Renal pelvis (tissue), 4 donors: ENCODE results near the gene EGFL7. TPM values are rescaled to one million over a fixed set of nuclear protein-coding genes. Genes with fewer than 3 reads are reported as not detected.
A peak's percentile ranks its signal among the peaks of the same experiment; 100 is the strongest.
"Not testable (repeated sequence)": the region's sequence is repeated elsewhere in the genome, so short reads cannot be mapped to it uniquely, and the experiment has no call there.

Source experiments
- DNase-seq: peaks from one replicate; pipeline ENCODE4 v3.0.0-alpha.2; 2013
- polyA plus RNA-seq, 3 donors: library from polyadenylated mRNA; unstranded; fragments of 120-200 nt; gene quantifications; one replicate each; pipeline ENCODE4 v1.2.1, GENCODE V29; 2013; ENCODE audit not compliant: insufficient read length in 3 of 3

The EGFL7 gene
- polyA plus RNA-seq, 3 donors: 60.9 to 86.3 (median 86.0) TPM

DNA sequence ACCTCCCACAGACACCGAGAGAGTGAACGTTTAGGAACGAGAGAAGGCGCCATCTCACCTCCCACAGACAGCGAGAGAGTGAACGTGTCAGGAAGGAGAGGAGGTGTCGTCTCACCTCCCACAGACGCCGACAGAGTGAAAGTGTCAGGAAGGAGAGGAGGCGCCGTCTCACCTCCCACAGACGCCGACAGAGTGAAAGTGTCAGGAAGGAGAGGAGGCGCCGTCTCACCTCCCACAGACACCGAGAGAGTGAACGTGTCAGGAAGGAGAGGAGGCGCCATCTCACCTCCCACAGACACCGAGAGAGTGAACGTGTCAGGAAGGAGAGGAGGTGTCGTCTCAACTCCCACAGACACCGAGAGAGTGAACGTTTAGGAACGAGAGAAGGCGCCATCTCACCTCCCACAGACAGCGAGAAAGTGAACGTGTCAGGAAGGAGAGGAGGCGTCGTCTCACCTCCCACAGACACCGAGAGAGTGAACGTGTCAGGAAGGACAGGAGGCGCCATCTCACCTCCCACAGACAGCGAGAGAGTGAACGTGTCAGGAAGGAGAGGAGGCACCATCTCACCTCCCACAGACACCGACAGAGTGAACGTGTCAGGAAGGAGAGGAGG lies 30.1 kb upstream of the EGFL7 start:
- not testable (repeated sequence) for DNase-seq

DNA sequence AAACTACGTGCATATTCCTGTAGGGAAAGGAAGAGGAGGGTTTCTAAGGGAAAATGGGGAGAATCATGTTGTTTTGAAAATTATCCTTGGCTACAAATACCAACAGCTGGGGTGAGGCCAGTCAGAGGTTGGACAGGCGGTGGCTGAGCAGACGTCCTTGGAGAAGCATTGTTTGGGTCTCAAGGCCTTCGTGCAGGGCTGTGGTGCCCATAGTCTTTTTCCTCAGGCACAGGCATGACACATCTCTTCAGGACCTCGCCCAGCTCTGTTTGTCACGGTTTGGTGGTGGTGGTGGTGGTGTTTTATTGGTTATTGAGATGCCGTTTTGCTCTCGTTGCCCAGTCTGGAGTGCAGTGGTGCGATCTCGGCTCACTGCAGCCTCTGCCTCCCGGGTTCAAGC lies 27.8 kb upstream of the EGFL7 start:
- no peak for DNase-seq

DNA sequence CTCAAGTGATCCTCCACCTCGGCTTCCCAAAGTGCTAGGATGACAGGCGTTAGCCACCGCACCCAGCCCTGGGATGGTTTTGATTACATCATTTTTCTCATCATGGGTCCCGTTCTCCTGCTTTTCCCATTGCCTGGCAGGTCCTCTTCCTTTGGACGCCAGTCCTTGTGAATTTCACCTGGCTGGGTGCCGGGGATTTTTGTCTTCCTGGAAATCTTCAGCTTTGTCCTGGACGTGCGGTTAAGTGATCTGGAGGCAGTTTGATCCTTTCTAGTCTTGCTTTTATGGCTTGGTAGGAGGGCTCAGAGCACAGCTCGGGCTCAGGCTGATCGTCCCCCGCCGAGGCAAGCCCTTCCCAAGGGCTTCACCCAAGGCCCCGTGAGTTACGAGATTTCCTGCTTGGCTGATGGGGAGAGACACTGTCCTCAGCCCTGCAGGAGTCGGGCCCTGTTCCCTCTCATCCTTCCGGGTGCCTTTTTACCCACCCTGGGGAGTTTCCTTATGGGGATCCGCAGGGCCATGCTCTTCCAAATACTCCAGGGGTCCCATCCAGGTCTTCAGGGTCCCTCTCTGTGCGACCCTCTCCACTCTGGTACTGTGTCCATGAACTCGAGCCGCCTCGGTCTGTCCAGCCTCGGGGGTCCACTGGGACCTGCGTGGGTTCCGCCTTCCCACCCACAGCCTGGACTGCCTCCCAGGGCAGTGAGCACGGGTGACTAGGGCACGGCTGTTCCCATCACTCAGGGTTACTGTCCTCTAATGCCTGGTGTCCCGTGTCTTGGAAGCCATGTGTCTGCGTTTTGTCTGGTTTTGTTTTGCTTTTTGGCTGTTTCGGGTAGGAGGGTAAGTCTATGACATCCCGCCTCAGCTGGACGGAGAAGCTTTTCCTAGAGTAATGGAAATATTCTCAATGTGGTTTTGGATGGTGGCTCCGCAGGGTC lies 22.3 kb upstream of the EGFL7 start:
- DNase-seq: no peak

DNA sequence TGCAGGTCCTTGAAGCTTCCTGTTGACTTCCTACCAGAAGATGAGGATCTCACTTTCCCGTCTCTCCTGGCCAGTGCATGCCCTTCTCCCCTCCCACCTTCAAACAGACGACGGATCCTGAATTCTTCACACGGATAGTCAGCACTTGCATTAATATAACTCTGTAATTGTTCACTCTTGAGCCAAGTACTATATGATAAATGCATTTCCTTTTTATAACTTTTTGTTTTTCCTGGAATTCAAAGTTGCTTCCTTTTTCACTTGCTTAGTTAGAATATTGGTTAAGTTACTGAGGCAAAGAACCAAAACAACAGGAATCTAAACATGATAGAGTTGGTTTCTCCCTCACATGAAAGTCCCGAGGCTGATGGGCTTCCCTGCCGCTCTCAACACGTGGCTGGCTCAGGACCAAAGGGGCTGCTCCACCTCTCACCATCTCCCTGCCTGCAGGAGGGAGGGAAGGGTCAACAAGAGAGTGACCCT lies 20.2 kb upstream of the EGFL7 start:
- DNase-seq: no peak

DNA sequence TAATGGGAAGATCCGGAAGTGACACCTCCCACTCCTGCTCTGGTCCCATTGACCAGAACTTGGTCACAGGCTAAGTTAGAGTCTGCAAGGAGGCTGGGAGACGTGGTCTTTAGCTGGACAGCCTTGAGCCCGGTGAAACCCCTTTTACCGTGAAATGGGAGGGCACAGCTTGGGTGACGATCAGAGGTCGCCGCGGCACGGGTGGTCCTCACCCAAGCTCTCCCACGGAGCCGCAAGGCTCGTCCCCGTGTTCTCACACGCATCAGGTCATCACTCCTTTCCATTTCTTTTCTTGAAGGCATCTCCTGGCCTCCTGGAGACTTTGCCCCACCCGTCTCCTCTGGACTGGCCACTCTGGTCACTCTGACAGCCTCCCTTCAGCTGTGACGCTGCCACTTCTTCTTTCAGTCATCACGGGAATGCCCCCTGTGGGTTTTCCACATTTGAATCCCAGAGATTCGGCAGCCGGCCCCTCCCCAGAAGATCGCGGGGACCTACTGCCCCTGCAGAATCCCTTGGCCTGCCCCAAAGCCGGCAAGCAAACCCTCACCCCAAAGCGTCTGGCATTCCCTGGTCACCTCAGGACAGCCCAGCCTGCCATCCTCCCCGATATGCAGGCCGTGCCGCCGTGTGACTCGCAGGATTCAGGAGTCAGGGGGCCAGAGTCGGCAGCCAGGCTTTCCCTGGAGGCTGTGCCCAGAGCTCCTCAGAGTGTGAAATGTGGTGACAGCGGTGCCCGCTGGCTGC lies 18.9 kb upstream of the EGFL7 start:
- DNase-seq: no peak

DNA sequence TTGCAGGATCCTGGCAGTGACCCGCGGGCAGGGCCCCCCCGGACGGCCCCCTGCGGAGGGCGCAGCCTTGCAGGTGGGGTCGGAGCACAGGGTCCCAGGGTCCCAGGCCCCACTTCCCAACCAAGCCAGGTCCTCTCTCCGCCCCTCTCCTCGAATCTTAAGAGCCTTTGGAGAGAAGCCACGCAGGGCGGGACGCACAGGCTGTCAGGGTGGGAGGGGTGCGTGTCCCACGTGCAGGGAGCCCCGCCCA lies 18.4 kb upstream of the EGFL7 start:
- no peak for DNase-seq

DNA sequence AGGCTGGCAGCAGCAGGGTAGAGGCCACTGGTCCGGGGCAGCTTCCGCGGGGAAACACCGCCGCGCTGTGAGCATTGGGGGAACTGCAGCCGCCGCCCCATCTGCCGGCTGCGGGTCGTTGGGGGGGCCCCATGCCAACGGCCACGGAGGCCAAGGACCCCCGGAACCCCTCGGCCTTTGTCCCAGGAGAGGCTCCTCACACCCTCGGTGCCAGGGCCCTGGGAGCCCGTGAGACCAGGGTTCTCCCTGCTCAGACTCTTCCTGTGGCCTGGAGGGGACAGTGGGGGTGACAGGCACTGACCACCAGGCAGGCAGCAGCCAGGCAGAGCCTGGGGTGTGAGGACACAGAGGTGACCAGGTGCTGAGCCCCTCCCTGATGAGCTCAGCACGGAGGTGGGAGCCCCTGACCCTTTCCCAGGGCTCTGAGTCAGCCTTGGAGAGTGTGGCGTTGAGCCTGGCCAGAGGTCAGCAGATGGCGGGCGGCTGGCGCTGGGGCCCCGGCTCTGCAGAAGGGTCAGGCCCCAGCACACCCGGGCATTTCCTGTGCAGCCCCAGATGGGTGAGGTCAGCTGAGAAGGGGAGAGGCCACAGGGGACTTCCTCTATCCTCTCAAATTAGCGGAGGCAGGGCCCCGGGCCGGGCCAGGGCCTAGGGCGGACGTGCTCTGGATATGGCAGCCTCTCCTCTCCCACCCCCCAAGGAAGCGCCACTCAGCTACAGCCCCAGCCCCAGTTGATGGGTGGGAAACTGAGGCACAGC lies 17.9 kb upstream of the EGFL7 start:
- no peak for DNase-seq

DNA sequence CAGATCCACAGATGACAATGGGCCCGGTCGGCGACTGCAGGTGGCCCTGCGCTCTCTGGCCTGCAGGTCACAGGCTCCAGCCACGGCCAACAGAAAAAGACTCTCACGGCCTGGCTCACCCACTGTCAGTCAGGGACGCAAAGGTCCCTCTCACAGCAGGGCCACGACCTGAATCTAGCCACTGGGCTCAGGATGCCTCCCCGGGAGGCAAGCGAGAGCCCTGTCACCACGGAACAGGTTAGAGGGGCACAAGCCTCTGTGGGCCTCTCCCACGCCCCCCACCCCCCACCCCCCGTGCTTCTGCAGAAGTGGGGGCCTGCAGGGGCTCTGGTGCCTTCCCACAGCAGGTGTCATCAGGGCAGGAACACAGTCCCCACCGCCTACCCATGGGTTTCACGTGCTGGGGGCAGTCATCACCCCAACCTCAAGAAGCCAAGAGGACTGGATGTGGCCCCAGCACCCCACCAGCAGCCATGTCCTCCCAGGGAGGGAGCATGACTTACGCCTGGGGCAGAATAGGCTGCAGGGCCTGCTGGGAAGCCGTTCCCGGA lies 17.3 kb upstream of the EGFL7 start:
- DNase-seq: no peak

DNA sequence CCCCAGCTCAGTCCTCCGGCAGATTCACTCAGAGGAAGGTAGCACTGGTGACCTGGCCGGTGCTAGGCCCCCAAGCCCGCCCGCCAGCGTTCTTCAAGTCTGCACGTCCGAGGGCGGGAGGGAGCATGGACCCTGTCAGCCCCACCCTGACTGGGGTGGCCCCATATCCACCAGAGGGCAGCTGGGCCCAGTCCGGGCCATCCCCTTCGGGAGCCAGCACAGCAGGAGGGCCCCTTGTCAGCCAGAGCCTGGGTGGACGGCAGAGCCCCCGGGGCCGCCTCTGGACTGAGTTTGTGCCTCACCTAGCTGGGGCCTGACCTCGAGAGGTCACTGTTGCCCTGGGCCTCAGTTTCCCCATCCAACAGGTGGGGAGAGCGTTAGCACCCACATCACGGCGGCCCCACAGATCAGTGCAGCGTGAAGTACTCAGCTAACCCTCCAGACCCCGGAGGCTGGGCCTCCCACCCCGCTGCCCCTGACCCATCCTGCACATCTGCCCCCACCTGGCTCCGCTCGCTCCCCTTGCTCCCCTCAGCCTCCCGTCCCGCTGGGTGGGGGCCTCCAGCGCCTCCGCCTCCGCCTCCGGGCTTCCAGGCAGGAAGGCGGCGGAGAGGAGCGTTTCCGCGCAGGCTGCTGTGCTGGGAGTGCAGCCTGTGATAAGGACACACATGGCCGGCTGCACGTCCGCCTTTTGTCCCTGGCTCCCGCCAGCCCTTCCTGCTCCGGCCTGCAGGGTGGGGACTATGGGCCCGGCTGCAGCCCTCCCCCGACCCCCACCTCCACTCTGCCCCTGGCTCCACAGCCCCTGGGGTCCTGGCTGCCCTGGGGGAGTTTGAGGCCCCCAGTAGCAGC lies 16.6 kb upstream of the EGFL7 start:
- peak; percentile 74 for DNase-seq

DNA sequence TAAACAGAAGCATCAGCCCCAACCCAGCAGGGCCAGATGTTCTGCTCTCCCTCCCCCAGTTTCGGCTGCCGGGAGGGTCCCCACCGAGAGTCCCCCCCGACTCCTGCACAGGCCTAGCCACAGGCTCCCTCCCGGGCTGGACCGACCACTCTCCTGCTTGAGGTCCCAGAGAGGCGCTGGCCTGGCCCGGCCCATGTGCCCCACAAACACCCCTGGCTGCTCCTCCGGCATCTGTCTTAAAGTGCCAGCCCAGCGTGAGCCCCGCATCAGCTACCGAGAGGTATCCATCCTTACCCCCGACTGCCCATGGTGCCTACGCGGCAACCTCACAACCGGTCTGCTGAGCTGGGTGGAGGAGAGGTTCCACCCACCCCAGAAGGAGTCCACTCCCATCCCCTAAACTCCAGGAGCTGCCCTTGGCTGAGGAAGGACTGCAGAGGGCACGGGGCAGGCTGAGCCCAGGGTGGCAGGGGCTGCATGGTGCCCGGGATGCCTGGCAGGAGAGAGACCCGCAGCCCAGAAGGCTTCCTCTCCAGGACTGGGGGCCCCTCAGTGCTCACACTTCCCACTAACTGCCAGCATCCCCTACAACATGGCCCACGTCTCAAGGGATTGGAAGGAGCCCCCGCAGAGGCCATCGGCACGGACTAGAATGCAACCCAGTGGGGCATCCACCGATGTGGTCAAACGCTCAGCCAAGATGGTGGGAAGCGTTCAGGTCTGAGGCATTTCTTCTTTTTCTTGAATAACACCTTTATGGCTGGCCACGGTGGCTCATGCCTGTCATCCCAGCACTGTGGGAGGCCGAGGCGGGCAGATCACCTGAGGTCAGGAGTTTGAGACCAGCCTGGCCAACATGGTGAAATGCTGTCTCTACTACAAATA lies 15.6 kb upstream of the EGFL7 start:
- DNase-seq: no peak

DNA sequence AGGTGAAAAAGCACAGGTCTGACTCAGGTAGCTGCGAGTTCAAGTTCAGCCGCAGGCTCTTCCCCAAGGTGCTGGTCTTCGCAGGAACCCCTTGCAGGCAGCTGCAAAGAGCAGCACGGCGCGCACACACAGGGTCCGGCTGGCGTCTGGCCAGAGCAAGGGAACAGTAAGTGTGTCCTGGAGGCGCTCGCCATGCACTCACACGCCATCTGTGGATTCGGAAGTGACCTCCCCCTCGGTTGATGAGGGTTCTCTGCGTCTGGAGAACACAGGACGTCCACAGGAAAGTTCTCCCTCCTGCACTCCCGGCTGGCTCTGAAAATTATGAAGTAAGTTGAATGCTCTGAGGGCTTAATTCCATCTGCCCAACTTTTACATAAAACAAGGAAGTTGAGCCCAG lies 14.0 kb upstream of the EGFL7 start:
- DNase-seq: no peak

DNA sequence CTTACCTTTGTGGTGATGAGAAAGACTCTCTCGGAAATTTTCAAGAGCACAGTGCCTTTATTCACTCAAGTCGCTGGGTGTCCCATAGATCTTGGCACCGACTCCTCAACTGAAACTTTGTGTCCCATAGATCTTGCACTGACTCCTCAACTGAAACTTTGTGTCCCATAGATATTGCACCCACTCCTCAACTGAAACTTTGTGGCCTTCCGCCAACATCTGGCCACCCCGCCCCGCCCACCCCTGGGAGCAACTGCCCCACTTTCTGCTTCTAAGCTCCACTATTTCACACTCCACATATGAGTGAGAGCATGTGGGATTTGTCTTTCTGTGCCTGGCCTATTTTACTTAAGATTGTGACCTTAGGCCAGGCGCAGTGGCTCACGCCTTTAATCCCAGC lies 12.7 kb upstream of the EGFL7 start:
- DNase-seq: no peak

DNA sequence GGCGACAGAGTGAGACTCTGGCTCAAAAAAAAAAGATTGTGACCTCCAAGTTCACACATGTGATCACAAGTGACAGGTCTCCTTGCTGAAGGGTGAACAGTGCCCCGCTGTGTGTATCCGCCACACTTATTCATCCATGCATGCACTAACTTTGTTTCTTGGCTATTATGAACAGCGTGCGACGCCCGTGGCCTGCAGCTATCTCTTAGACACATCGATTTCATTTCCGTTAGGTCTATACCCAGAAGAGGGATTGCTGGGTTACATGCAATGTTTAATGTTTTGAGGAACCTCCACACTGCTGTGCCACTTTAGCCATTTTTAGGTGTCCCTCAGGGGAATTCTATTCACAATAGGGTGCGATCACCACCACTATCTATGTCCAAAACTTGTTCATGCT lies 12.1 kb upstream of the EGFL7 start:
- DNase-seq: no peak

DNA sequence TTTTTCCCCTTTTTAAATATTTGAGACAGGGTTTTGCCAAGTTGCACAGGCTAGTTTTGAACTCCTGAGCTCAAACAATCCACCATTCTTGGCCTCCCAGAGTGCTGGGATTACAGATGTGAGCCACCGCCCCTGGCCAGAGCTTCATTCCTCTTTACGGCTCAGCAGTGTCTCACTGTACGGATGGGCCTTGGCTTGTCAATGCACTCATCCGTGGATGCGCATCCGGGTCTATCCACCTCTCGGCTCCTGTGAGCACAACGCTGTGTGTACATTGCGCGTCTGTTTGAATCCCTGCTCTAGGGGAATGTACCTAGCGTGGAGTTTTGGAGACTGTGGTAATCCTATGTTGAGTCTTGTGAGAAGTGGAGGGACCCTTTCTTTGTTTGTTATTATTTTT lies 10.9 kb upstream of the EGFL7 start:
- DNase-seq: no peak

DNA sequence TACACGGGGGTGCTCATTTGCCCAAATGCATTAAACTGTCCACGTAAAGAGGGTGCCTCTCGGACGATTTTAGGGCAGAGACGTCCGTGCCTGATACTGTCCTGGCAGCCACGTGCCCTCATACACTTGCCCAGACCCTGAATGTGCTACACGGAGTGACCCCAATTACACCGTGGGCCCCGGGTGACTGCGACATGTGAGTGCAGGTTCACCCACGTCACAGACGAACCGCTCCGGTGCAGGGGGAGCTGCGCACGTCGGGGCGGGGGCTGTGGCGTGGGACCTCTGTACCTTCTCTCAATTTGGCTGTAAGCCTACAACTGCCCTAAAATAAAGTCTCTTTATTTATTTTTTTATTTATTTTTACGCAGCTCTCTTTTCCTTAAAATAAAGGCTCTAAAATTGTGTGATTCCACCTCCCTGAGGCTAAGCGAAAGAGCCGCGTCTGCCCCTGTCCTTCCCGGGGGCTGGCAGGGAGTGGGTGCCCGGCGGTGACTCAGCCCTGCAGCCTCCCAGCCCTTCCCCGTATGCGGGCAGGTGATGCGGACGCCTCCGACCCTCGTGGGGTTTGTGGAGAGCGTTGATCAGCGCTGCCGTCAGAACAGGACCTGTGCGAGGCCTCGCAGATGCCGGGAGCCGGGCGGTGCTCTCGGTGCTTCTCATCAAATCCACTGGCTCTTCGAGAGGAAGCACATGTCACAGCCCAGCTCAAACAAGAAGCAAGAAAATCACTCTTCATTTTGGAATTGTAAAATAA lies 9.2 kb upstream of the EGFL7 start:
- no peak for DNase-seq

DNA sequence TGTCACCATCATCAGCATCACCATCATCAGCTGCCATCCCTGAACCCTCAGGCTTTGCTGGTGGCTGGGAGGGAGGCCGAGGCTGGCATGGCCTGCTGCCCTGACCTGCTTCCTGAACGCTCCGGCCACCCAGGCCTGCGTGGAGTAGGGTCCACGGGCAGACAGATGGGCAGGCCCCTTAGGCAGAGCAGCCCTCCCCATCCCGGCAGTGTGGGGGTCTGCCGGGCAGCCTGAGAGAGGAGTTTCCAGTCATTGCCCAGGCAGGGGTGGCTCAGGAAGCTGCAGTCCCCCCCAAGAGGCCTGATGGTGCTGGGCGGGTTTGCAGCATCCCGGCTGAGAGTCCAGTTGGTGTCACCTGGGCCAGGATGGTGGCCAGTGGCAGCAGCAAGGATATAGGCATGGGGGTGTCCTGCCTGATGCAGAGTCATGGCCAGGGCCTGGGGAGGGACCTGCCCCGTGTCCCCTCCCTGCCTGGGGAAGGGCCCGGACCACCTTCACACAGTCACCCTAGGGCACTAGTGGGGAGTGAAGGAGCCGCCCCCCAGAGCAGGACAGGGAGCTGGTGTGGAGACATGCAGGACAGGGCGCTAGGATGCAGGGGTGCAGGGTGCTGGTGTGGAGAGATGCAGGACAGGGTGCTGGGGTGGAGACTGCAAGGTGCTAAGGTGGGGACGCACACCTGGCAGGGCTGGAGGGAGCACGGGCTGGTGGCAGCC lies 7.7 kb upstream of the EGFL7 start:
- no peak for DNase-seq

DNA sequence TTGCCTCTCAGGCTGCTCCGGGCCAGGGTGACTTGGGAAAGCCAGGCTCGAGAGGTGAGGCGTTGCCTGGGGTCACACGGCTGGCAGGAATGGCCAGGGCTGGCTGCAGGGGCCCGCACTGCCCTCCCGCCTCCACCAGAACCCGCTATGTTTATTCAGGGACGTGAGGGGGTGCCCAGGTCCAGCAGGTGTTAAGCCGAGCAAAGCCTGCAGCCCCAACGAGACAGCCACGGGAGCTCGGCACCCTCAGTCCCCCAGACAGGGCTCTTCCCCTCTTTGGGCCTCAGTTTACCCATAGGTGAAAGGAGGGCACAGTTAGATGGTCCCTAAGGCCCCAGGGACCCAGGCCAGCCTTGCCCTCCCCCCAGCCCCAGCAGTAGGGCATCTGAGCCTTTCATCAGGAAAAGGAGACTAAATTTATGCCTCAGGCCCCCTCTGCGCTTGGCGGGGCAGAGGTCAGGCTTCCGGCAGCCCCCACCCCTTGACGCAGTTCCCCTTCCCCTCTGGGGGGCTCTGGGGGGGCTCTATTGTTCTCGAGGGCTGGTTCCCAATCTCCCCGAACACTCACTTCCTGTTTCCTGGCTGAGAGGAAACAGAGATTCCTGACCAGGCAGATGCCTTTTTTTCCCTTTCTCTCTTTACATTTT lies 7.1 kb upstream of the EGFL7 start:
- no peak for DNase-seq
